CD4-positive, alpha-beta T cell (primary cell): Measurements from ENCODE around the gene CHRFAM7A. TPM values are rescaled to one million over a fixed set of nuclear protein-coding genes. Genes with fewer than 3 reads are reported as not detected.

Experiments
- total RNA-seq, 174 experiments: library from RNA in 2 of 174; stranded (reverse) in 2 of 174; gene quantifications; one replicate each; pipeline ENCODE4 v1.2.3 and lab custom pipeline; 2021 to 2026

CHRFAM7A gene
- total RNA-seq, 2 experiments from 2014 or later = 0.50 TPM; not detected in 1

Other genes with a start within 250 kb of the CHRFAM7A start
- gene GOLGA8R, start 20.7 kb upstream of the CHRFAM7A start, total RNA-seq = 1 to 10 TPM; 1.5 to 1.8 TPM
- gene GOLGA8Q, start 158.5 kb upstream of the CHRFAM7A start, total RNA-seq = not detected
- not detected for gene GOLGA8H, start 210.5 kb upstream of the CHRFAM7A start, total RNA-seq